ENCODE measurements around the gene LACTBL1.

Gene LACTBL1

GRCh38 chr1:22953057-22953739 lies 19.5 kb downstream of the LACTBL1 start:
- TF ChIP-seq RAD21 (IDR thresholded peaks at IDR 0.05; ENCODE audit: low read depth) (no peak), MAX (IDR thresholded peaks at IDR 0.05) (no peak), NFIC (IDR thresholded peaks at IDR 0.05) (no peak), TCF12 (IDR thresholded peaks at IDR 0.05; ENCODE audit: low read depth) (no peak), TEAD4 (IDR thresholded peaks at IDR 0.05) (no peak), TAF1 (IDR thresholded peaks at IDR 0.05; ENCODE audit: low read depth) (no peak), YY1 (IDR thresholded peaks at IDR 0.05; ENCODE audit: low read depth) (no peak), EP300 (IDR thresholded peaks at IDR 0.05; ENCODE audit: borderline replicate concordance) (no peak), CEBPB (IDR thresholded peaks at IDR 0.05) (no peak), REST (IDR thresholded peaks at IDR 0.05; ENCODE audit: low read depth) (no peak), CREB1 (IDR thresholded peaks at IDR 0.05; ENCODE audit: low read depth) (no peak), FOXM1 (IDR thresholded peaks at IDR 0.05; ENCODE audit: borderline replicate concordance, low read depth) (no peak), ZBTB7A (IDR thresholded peaks at IDR 0.05; ENCODE audit: low read depth) (no peak)
- TF ChIP-seq, protein P1, sequence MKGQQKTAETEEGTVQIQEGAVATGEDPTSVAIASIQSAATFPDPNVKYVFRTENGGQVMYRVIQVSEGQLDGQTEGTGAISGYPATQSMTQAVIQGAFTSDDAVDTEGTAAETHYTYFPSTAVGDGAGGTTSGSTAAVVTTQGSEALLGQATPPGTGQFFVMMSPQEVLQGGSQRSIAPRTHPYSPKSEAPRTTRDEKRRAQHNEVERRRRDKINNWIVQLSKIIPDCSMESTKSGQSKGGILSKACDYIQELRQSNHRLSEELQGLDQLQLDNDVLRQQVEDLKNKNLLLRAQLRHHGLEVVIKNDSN (IDR thresholded peaks at IDR 0.05), result no peak

DNA sequence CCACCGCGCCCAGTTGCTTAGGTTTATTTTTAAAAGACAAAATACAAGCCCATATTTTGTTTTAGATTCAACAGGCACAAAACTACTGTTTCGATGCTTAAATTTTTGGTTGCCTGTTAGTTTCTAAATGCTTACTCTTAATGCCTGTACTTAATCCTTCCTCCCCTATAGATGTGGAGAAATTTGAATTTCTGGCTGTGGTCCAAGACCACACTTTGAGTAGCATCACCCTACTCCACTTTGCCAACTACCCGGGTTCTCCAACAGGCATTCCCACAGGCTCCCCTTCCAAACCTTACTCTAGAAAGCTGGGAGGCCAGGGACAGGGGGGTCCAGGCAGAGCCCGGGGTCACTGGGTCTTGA lies 20.0 kb downstream of the LACTBL1 start:
- TF ChIP-seq EP300 (IDR thresholded peaks at IDR 0.05; ENCODE audit: borderline replicate concordance) (no peak), NFIC (IDR thresholded peaks at IDR 0.05) (no peak), YY1 (IDR thresholded peaks at IDR 0.05; ENCODE audit: low read depth) (no peak), FOXM1 (IDR thresholded peaks at IDR 0.05; ENCODE audit: borderline replicate concordance, low read depth) (no peak), RAD21 (IDR thresholded peaks at IDR 0.05; ENCODE audit: low read depth) (no peak), CEBPB (IDR thresholded peaks at IDR 0.05) (no peak), TCF12 (IDR thresholded peaks at IDR 0.05; ENCODE audit: low read depth) (no peak)

- TF ChIP-seq FOXM1 (IDR thresholded peaks at IDR 0.05; ENCODE audit: borderline replicate concordance, low read depth) (no peak), TCF12 (IDR thresholded peaks at IDR 0.05; ENCODE audit: low read depth) (no peak), CEBPB (IDR thresholded peaks at IDR 0.05) (no peak), EGR1 (IDR thresholded peaks at IDR 0.05) (no peak)
Observed at GRCh38 chr1:22951796-22952195, 20.9 kb downstream of the LACTBL1 start.

- TF ChIP-seq TCF12 (IDR thresholded peaks at IDR 0.05; ENCODE audit: low read depth) (no peak), RAD21 (IDR thresholded peaks at IDR 0.05; ENCODE audit: low read depth) (no peak), NFIC (IDR thresholded peaks at IDR 0.05) (no peak), FOXM1 (IDR thresholded peaks at IDR 0.05; ENCODE audit: borderline replicate concordance, low read depth) (no peak), EGR1 (IDR thresholded peaks at IDR 0.05) (no peak), TAF1 (IDR thresholded peaks at IDR 0.05; ENCODE audit: low read depth) (no peak), MAX (IDR thresholded peaks at IDR 0.05) (no peak), ZBTB7A (IDR thresholded peaks at IDR 0.05; ENCODE audit: low read depth) (no peak), REST (IDR thresholded peaks at IDR 0.05; ENCODE audit: low read depth) (no peak), EP300 (IDR thresholded peaks at IDR 0.05; ENCODE audit: borderline replicate concordance) (no peak), YY1 (IDR thresholded peaks at IDR 0.05; ENCODE audit: low read depth) (no peak), TEAD4 (IDR thresholded peaks at IDR 0.05) (no peak), CEBPB (IDR thresholded peaks at IDR 0.05) (no peak), CREB1 (IDR thresholded peaks at IDR 0.05; ENCODE audit: low read depth) (no peak)
- TF ChIP-seq, protein P1 (IDR thresholded peaks at IDR 0.05), result no peak
Observed at GRCh38 chr1:22949822-22950331, 22.8 kb downstream of the LACTBL1 start.

- TF ChIP-seq EGR1 (IDR thresholded peaks at IDR 0.05) (no peak), CEBPB (IDR thresholded peaks at IDR 0.05) (no peak), ZBTB7A (IDR thresholded peaks at IDR 0.05; ENCODE audit: low read depth) (no peak), MAX (IDR thresholded peaks at IDR 0.05) (no peak), CREB1 (IDR thresholded peaks at IDR 0.05; ENCODE audit: low read depth) (no peak), RAD21 (IDR thresholded peaks at IDR 0.05; ENCODE audit: low read depth) (no peak), EP300 (IDR thresholded peaks at IDR 0.05; ENCODE audit: borderline replicate concordance) (no peak), TAF1 (IDR thresholded peaks at IDR 0.05; ENCODE audit: low read depth) (no peak), FOXM1 (IDR thresholded peaks at IDR 0.05; ENCODE audit: borderline replicate concordance, low read depth) (no peak), YY1 (IDR thresholded peaks at IDR 0.05; ENCODE audit: low read depth) (no peak), REST (IDR thresholded peaks at IDR 0.05; ENCODE audit: low read depth) (no peak)
- TF ChIP-seq, protein P1 (IDR thresholded peaks at IDR 0.05), result no peak
Observed at GRCh38 chr1:22944346-22945055, 28.2 kb downstream of the LACTBL1 start.

Data from Ishikawa (cell line).